ENCODE measurements around the gene TP53INP2.

The TP53INP2 gene

GRCh38 chr20:34709831-34710567, 5.9 kb downstream of the TP53INP2 start:
- DNase-seq (ENCODE audit: low spot score): peak; percentile 87
- TF ChIP-seq, protein P1, sequence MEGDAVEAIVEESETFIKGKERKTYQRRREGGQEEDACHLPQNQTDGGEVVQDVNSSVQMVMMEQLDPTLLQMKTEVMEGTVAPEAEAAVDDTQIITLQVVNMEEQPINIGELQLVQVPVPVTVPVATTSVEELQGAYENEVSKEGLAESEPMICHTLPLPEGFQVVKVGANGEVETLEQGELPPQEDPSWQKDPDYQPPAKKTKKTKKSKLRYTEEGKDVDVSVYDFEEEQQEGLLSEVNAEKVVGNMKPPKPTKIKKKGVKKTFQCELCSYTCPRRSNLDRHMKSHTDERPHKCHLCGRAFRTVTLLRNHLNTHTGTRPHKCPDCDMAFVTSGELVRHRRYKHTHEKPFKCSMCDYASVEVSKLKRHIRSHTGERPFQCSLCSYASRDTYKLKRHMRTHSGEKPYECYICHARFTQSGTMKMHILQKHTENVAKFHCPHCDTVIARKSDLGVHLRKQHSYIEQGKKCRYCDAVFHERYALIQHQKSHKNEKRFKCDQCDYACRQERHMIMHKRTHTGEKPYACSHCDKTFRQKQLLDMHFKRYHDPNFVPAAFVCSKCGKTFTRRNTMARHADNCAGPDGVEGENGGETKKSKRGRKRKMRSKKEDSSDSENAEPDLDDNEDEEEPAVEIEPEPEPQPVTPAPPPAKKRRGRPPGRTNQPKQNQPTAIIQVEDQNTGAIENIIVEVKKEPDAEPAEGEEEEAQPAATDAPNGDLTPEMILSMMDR (conservative IDR thresholded peaks at IDR 0.05; ENCODE audit: low read depth): peak; percentile 85
- ChIA-PET POLR2A (ENCODE audit: low non-redundant PET) (no interaction called here), CTCF (interaction anchor here (0.6 to 3.0 kb wide), 7 partner anchors 10 to 515 kb away, joined by 3 to 28 read pairs (median 3); no protein-coding TSS in a partner anchor)
- H3K27ac ChIP-seq: peak overlapping the region; percentile 90

- POLR2A ChIA-PET (ENCODE audit: low non-redundant PET): no interaction called here
- H3K27ac ChIP-seq: peak overlapping the region; percentile 90
- CTCF ChIA-PET: interaction anchor here (0.7 to 1.1 kb wide), 4 partner anchors 9 to 515 kb away, joined by 3 to 4 read pairs (median 3); no protein-coding TSS in a partner anchor
- DNase-seq (ENCODE audit: low spot score): no peak
- TF ChIP-seq, protein P1 (conservative IDR thresholded peaks at IDR 0.05; ENCODE audit: low read depth): no peak
These were observed 6.4 kb downstream of the TP53INP2 start for GRCh38 chr20:34710568-34710839.

DNA sequence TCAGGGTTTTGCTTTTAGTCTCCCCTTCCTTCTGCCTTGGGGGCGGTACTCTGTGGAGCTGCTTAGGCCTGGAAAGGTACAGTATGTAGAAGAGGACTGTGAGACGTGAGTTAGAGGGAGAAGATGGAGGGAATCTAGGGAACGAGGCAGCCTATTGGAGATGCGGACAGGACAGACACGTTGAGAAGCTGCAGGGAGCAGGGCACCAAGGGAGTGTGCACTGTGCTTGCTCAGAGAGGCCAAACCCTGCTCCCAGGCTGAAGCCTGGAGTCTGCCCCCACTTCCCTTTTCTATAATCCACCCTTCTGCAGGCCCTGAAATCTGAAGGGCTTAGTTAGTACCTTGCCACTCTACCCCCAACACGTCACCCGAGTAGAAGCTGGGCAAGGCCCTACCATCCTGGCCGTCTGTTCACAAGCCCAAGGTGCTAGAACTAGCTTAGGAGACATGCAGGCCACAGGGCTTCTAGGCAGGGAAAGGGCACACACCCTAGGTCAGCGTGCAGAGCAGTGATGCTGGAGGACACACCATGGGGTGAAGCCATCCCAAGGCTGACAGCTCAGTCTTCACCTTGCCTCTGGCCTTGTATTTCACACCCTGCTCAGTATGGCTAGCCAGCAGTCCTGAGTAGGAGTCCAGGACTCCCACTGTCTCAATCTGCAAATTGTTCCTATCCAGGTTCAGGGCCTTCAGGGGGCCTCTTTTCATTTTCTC, 6.9 kb downstream of the TP53INP2 start:
- peak overlapping the region; percentile 90 for H3K27ac ChIP-seq
- TF ChIP-seq, protein P1 (conservative IDR thresholded peaks at IDR 0.05; ENCODE audit: low read depth): no peak
- no peak for DNase-seq (ENCODE audit: low spot score)
- POLR2A ChIA-PET (ENCODE audit: low non-redundant PET): no interaction called here
- CTCF ChIA-PET: interaction anchor here (0.5 to 1.0 kb wide), 2 partner anchors 19 to 1148 kb away, joined by 3 read pairs; no protein-coding TSS in a partner anchor

DNA sequence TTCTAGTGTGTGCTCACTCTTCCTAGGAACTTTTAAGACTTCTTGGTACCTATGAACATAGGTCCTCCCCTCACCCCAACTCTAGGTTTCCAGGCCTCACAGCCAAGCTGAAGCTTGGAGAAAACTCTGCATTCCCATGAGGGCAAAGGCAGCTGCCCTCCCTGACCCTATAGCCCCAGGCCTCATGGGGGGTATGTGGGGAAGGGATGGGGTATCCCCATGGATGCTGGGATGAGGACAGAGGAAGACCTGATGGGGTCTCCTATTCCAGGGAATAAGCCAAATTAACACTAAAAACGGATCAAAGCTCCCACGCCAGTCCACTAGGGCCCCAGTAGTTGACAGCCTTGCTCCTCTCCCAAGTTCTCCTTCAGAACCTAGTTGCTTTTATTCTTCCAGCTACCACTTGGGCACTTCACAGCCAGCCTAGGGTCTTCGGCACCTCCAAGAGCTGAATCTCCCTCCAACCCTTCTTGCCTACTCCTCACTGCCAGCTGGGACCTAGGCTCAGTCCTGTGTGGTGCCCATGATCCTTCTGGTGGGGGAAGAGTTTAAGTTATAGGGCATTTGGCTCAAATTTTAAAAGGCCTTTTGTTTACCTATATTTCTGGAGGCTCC, 7.8 kb downstream of the TP53INP2 start:
- POLR2A ChIA-PET (ENCODE audit: low non-redundant PET): no interaction called here
- H3K27ac ChIP-seq: no peak overlapping the region
- TF ChIP-seq, protein P1 (conservative IDR thresholded peaks at IDR 0.05; ENCODE audit: low read depth): no peak
- DNase-seq (ENCODE audit: low spot score): no peak
- CTCF ChIA-PET: no interaction called here

DNA sequence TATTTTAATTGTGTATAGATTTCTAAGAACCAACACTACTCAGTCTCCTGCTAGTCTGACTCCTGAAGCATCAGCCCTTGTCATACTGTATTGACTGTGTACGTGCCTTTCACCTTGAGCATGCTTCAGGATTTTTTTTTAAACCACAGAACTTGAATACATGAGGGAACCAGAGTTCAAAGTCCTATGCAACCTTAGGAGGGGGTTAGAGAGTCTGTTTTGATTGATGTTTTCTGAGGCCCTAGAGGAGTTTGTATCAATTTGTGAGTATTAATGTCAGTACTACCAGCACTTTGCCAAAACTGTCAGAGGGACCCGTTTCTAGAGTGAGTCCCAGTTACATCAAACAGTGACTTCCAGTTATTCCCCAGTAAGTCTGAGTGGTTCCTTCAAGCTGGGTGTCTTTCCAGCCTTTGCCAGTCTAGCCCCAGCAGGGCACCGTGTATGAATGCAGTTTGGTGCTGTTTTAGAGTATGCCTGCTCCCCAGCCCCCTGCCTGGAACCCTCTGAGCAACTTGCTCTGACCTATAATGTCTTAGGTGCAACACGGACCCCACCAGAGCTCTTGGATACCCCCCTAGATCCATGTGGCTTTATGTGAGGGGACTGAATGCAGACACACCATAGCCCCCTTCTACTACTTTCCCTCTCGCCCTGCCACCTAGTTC, 8.5 kb downstream of the TP53INP2 start:
- DNase-seq (ENCODE audit: low spot score): no peak
- POLR2A ChIA-PET (ENCODE audit: low non-redundant PET): no interaction called here
- TF ChIP-seq, protein P1 (conservative IDR thresholded peaks at IDR 0.05; ENCODE audit: low read depth): no peak
- H3K27ac ChIP-seq: peak overlapping the region; percentile 44
- CTCF ChIA-PET: interaction anchor here (1.0 kb wide), 1 partner anchor 57 kb away, joined by 5 read pairs; no protein-coding TSS in a partner anchor
